Kidney epithelial cell (primary cell): ENCODE data around the gene PES1. TPM values are rescaled to one million over a fixed set of nuclear protein-coding genes. Genes with fewer than 3 reads are reported as not detected.

Experiments used
- DNase-seq: peaks from one replicate; pipeline ENCODE4 v3.0.0-alpha.2; 2010; ENCODE audit warnings: low read depth
- H3K27me3 ChIP-seq: 2 replicates; pipeline ENCODE4 v1.6.0; 2011; ENCODE audit warnings: low read length; ENCODE audit not compliant: control insufficient read depth, insufficient read depth
- H3K36me3 ChIP-seq: 2 replicates; pipeline ENCODE4 v1.5.1; 2011; ENCODE audit warnings: low read length; ENCODE audit not compliant: control insufficient read depth, insufficient read depth
- H3K4me3 ChIP-seq: 2 replicates; pipeline ENCODE4 v1.5.1; 2011; ENCODE audit warnings: low read depth, mild to moderate bottlenecking, control low read depth, low read length
- total RNA-seq: library from RNA; depleted of rRNA; stranded (reverse); fragments of >200 nt; gene quantifications from 2 replicates; pipeline ENCODE4 v1.2.3, GENCODE V29; 2015
- TF ChIP-seq, protein P1 (sequence below): IDR thresholded peaks from 2 replicates; pipeline ENCODE4 v1.5.1; 2011; ENCODE audit warnings: mild to moderate bottlenecking, moderate library complexity, low read length, control low read depth, inconsistent platforms; ENCODE audit not compliant: insufficient read depth, poor library complexity, severe bottlenecking

The PES1 gene
- total RNA-seq, 1 donor from 2014 or later = 93.9 TPM

GRCh38 chr22:30605449-30606110 is 13.9 kb upstream of the PES1 start:
- H3K36me3 ChIP-seq = no peaks in the 10 kb centered on the region
- H3K27me3 ChIP-seq = no peaks in the 10 kb centered on the region
- TF ChIP-seq, protein P1, sequence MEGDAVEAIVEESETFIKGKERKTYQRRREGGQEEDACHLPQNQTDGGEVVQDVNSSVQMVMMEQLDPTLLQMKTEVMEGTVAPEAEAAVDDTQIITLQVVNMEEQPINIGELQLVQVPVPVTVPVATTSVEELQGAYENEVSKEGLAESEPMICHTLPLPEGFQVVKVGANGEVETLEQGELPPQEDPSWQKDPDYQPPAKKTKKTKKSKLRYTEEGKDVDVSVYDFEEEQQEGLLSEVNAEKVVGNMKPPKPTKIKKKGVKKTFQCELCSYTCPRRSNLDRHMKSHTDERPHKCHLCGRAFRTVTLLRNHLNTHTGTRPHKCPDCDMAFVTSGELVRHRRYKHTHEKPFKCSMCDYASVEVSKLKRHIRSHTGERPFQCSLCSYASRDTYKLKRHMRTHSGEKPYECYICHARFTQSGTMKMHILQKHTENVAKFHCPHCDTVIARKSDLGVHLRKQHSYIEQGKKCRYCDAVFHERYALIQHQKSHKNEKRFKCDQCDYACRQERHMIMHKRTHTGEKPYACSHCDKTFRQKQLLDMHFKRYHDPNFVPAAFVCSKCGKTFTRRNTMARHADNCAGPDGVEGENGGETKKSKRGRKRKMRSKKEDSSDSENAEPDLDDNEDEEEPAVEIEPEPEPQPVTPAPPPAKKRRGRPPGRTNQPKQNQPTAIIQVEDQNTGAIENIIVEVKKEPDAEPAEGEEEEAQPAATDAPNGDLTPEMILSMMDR = peak; percentile 76
- no peak overlapping the region for H3K4me3 ChIP-seq
- DNase-seq = no peak

- DNase-seq = no peak
- Histone ChIP-seq H3K27me3 (no peaks in the 10 kb centered on the region), H3K4me3 (no peak overlapping the region), H3K36me3 (no peaks in the 10 kb centered on the region)
- TF ChIP-seq, protein P1 = no peak
These were observed 13.0 kb upstream of the PES1 start for GRCh38 chr22:30604723-30605122.

- no peak overlapping the region for H3K4me3 ChIP-seq
- H3K27me3 ChIP-seq = no peaks in the 10 kb centered on the region
- TF ChIP-seq, protein P1 = no peak
- DNase-seq = no peak
- H3K36me3 ChIP-seq = no peaks in the 10 kb centered on the region
These were observed 12.1 kb upstream of the PES1 start for GRCh38 chr22:30603801-30604200.

DNA sequence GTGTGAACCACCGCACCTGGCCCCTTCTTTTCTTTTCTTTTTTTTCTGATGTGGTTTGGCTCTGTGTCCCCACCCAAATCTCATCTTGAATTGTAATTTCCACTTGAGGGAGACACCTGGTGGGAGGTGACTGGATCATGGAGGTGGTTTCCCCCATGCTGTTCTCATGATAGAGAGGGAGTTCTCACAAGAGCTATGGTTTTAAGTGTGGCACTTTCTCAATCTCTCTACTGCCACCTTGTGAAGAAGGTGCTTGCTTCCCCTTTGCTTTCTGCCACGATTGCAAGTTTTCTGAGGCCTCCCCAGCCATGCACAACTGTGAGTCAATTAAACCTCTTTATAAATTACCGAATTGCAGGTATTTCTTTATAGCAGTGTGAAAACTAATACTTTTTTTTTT is 10.3 kb upstream of the PES1 start:
- no peaks in the 10 kb centered on the region for H3K36me3 ChIP-seq
- TF ChIP-seq, protein P1 = peak; percentile 50
- no peaks in the 10 kb centered on the region for H3K27me3 ChIP-seq
- H3K4me3 ChIP-seq = no peak overlapping the region
- DNase-seq = peak; percentile 21

- Histone ChIP-seq H3K4me3 (no peak overlapping the region), H3K36me3 (no peaks in the 10 kb centered on the region), H3K27me3 (no peaks in the 10 kb centered on the region)
- no peak for DNase-seq
- TF ChIP-seq, protein P1 = no peak
These were observed 9.8 kb upstream of the PES1 start for GRCh38 chr22:30601464-30601863.

GRCh38 chr22:30600921-30601320 is 9.2 kb upstream of the PES1 start:
- H3K27me3 ChIP-seq = no peaks in the 10 kb centered on the region
- H3K4me3 ChIP-seq = no peak overlapping the region
- no peak for DNase-seq
- no peaks in the 10 kb centered on the region for H3K36me3 ChIP-seq
- TF ChIP-seq, protein P1 = no peak
